A549 (cell line): ENCODE measurements around the gene ICOS. TPM values are rescaled to one million over a fixed set of nuclear protein-coding genes. Genes with fewer than 3 reads are reported as not detected.

Source experiments
- ATAC-seq, 2 experiments: fragments of 200-7000 bp in 1 of 2; fragments of >200 bp in 1 of 2; cut with Nextera tagmentation in 1 of 2; cut with Tn5 transposase in 1 of 2; 3 replicates each; pipeline versions ENCODE4 v1.8.0 to v1.9.1; 2018 to 2020; ENCODE audit warnings: mild to moderate bottlenecking in 1 of 2, moderate library complexity in 1 of 2
- CTCF ChIA-PET: fragments of 300-600 bp; sonication (Branson Sonifier 250); formaldehyde crosslinking; extraction: SDS; loops from one replicate; lab custom pipeline; 2021; ENCODE audit warnings: antibody characterized with exemption, inconsistent platforms; lab: Yijun Ruan, JAX
- POLR2A ChIA-PET: fragments of 350-600 bp; formaldehyde crosslinking; extraction: SDS; loops from one replicate; lab custom pipeline; 2021; ENCODE audit warnings: antibody characterized with exemption, inconsistent platforms; lab: Yijun Ruan, JAX
- DNase-seq, 2 experiments: peaks; one replicate each; pipeline versions ENCODE4 v3.0.0 to v3.0.0-alpha.2; 2011 to 2016; ENCODE audit warnings: low read depth in 1 of 2, low spot score in 1 of 2
- FAIRE-seq: peaks from 2 replicates; lab custom pipeline; 2011; peaks lifted over from hg19 to GRCh38; lab: Jason Lieb, UNC
- H3K27ac ChIP-seq, 2 experiments: fragments of >200 bp; sonication (Bioruptor Twin); formaldehyde crosslinking; 3 replicates each; pipeline ENCODE4 v1.5.1; 2016 to 2017
- H3K4me1 ChIP-seq: fragments of >200 bp; sonication (Bioruptor Twin); formaldehyde crosslinking; 3 replicates; pipeline ENCODE4 v1.6.1; 2016
- H3K4me2 ChIP-seq: fragments of >200 bp; sonication (Bioruptor Twin); formaldehyde crosslinking; 3 replicates; pipeline ENCODE4 v1.6.1; 2016
- H3K4me3 ChIP-seq: fragments of >200 bp; sonication (Bioruptor Twin); formaldehyde crosslinking; 3 replicates; pipeline ENCODE4 v1.5.1; 2016
- H3K9me3 ChIP-seq: fragments of >200 bp; sonication (Bioruptor Twin); formaldehyde crosslinking; 3 replicates; pipeline ENCODE4 v1.6.1; 2016
- BCL3 ChIP-seq: fragments of >200 bp; sonication (Bioruptor Twin); formaldehyde crosslinking; IDR thresholded peaks from 3 replicates; pipeline ENCODE4 v1.6.1; 2016
- CBX2 ChIP-seq: fragments of 200-600 bp; sonication (generic); IDR thresholded peaks from 2 replicates; pipeline ENCODE4 v1.6.1; 2016; ENCODE audit warnings: low read depth, mild to moderate bottlenecking, borderline replicate concordance
- CHD2 ChIP-seq: fragments of 150-350 bp; IDR thresholded peaks from 2 replicates; pipeline ENCODE4 v1.6.1; 2014; ENCODE audit warnings: low read length; ENCODE audit not compliant: partially characterized antibody
- CHD4 ChIP-seq: fragments of 200-600 bp; sonication (generic); IDR thresholded peaks from 2 replicates; pipeline ENCODE4 v1.6.1; 2016; ENCODE audit warnings: antibody characterized with exemption, mild to moderate bottlenecking, borderline replicate concordance
- E2F6 ChIP-seq: IDR thresholded peaks from 2 replicates; pipeline ENCODE4 v1.6.1; 2012; ENCODE audit warnings: low read depth, borderline replicate concordance
- EHMT2 ChIP-seq: fragments of 200-600 bp; sonication (generic); IDR thresholded peaks from 2 replicates; pipeline ENCODE4 v1.6.1; 2016; ENCODE audit warnings: antibody characterized with exemption, low read depth, mild to moderate bottlenecking, moderate library complexity
- HEYL ChIP-seq: fragments of 250-450 bp; sonication (Bioruptor Pico); IDR thresholded peaks from 2 replicates; pipeline ENCODE4 v1.8.0; 2021; ENCODE audit warnings: mild to moderate bottlenecking, moderate library complexity
- HOXA7 ChIP-seq: fragments of 250-450 bp; sonication (Bioruptor Pico); IDR thresholded peaks from 2 replicates; pipeline ENCODE4 v1.5.0; 2020; ENCODE audit warnings: mild to moderate bottlenecking, moderate library complexity
- HOXB5 ChIP-seq: fragments of 250-450 bp; sonication (Bioruptor Pico); IDR thresholded peaks from 2 replicates; pipeline ENCODE4 v1.5.0; 2020; ENCODE audit warnings: mild to moderate bottlenecking, moderate library complexity
- JUN ChIP-seq, 2 experiments: fragments of >200 bp; sonication (Bioruptor Twin); formaldehyde crosslinking; IDR thresholded peaks; 2 replicates in 1 of 2; 3 replicates in 1 of 2; pipeline ENCODE4 v1.6.1; 2016 to 2017
- KDM1A ChIP-seq: fragments of 200-600 bp; sonication (generic); IDR thresholded peaks from 2 replicates; pipeline ENCODE4 v1.6.1; 2016; ENCODE audit warnings: low read depth, mild to moderate bottlenecking
- MYC ChIP-seq: IDR thresholded peaks from 2 replicates; pipeline ENCODE4 v1.6.1; 2012; ENCODE audit warnings: mild to moderate bottlenecking, inconsistent platforms, low read length, improper control_type of control experiment, borderline replicate concordance
- POLR2AphosphoS2 ChIP-seq: conservative IDR thresholded peaks from 2 replicates; pipeline ENCODE4 v1.6.1; 2012; ENCODE audit warnings: low read length, improper control_type of control experiment, inconsistent platforms
- RAD21 ChIP-seq, 2 experiments: fragments of >200 bp in 1 of 2; sonication (Bioruptor Twin) in 1 of 2; formaldehyde crosslinking in 1 of 2; IDR thresholded peaks in 1 of 2; conservative IDR thresholded peaks in 1 of 2; 2 replicates in 1 of 2; 3 replicates in 1 of 2; pipeline ENCODE4 v1.6.1; 2012 to 2018; ENCODE audit warnings: inconsistent platforms in 1 of 2
- RARB ChIP-seq: fragments of 250-450 bp; sonication (Bioruptor Pico); IDR thresholded peaks from 2 replicates; pipeline ENCODE4 v1.8.0; 2021; ENCODE audit warnings: mild to moderate bottlenecking, moderate library complexity
- RCOR1 ChIP-seq: fragments of 150-350 bp; IDR thresholded peaks from 2 replicates; pipeline ENCODE4 v1.6.1; 2014; ENCODE audit warnings: antibody characterized with exemption, low read length, low read depth
- RNF2 ChIP-seq: fragments of 200-600 bp; sonication (generic); IDR thresholded peaks from 2 replicates; pipeline ENCODE4 v1.6.1; 2016; ENCODE audit warnings: low read depth, mild to moderate bottlenecking, antibody characterized with exemption, moderate library complexity, borderline replicate concordance
- TFCP2L1 ChIP-seq: fragments of 250-450 bp; sonication (Bioruptor Pico); IDR thresholded peaks from 2 replicates; pipeline ENCODE4 v1.5.0; 2021; ENCODE audit warnings: mild to moderate bottlenecking
- USF2 ChIP-seq: fragments of 450-650 bp; IDR thresholded peaks from 2 replicates; pipeline ENCODE4 v1.6.1; 2014; ENCODE audit warnings: antibody characterized with exemption
- ZNF302 ChIP-seq: fragments of 250-450 bp; sonication (Bioruptor Pico); IDR thresholded peaks from 2 replicates; pipeline ENCODE4 v1.9.0; 2021; ENCODE audit warnings: inconsistent platforms, mild to moderate bottlenecking, moderate library complexity
- WGBS: methylation state at CpG from one replicate; pipeline ENCODE4 v1.1.6; 2017; ENCODE audit errors: missing lambda C conversion rate; 5-methylcytosine and 5-hydroxymethylcytosine counted together
- polyA plus RNA-seq, 4 experiments: library from polyadenylated mRNA; depleted of rRNA in 3 of 4; stranded (reverse); fragments of >200 nt; fragmentation: RNase III in 1 of 4; extraction: RNeasy Plus Mini Kit Qiagen cat#74134 plus additional on column Dnase treatment in 1 of 4; gene quantifications; 2 replicates in 3 of 4; 3 replicates in 1 of 4; pipeline ENCODE4 v1.2.3, GENCODE V29; 2011 to 2017

ICOS gene
- polyA plus RNA-seq, 2 of the 4 experiments (the other 2 are of a cell fraction): not detected

- TF ChIP-seq JUN (IDR thresholded peaks at IDR 0.05) (no peak), TFCP2L1 (CRISPR knock-in tag) (no peak), RCOR1 (no peak), POLR2AphosphoS2 (no peak), E2F6 (no peak), RAD21 (conservative IDR thresholded peaks at IDR 0.05 in 1 of 2, IDR thresholded peaks at IDR 0.05 in 1 of 2) (no peak)
These were observed 47.0 kb upstream of the ICOS start (continued) for GRCh38 chr2:203889542-203889941.

GRCh38 chr2:203889944-203890343, 46.6 kb upstream of the ICOS start:
- ChIA-PET POLR2A (interaction anchor here (0.6 kb wide), 1 partner anchor 355 kb away, joined by 4 read pairs; no protein-coding TSS in a partner anchor), CTCF (interaction anchor here (0.9 to 1.6 kb wide), 4 partner anchors 8 to 21 kb away, joined by 3 to 5 read pairs (median 3); no protein-coding TSS in a partner anchor)
- FAIRE-seq: no peak
- TF ChIP-seq HOXA7 (CRISPR knock-in tag) (no peak), EHMT2 (no peak)
- no peak overlapping the region for H3K4me3 ChIP-seq
- no peak overlapping the region for H3K27ac ChIP-seq
- no peaks in the 10 kb centered on the region for H3K9me3 ChIP-seq
- no peak for DNase-seq
- H3K4me1 ChIP-seq: no peaks in the 10 kb centered on the region
- no peak overlapping the region for H3K4me2 ChIP-seq
- no peak for ATAC-seq
- WGBS: 0% methylated on average over 1 of the region's 1 CpG

- FAIRE-seq (no peak), DNase-seq (no peak), ATAC-seq (no peak)
- 5% methylated on average over 1 of the region's 1 CpG for WGBS
- ChIA-PET CTCF (interaction anchor here (0.9 to 1.6 kb wide), 3 partner anchors 19 to 21 kb away, joined by 3 to 5 read pairs (median 3); no protein-coding TSS in a partner anchor), POLR2A (no interaction called here)
- Histone ChIP-seq H3K27ac (no peak overlapping the region), H3K4me2 (no peak overlapping the region), H3K9me3 (no peaks in the 10 kb centered on the region), H3K4me3 (no peak overlapping the region), H3K4me1 (no peaks in the 10 kb centered on the region)
- TF ChIP-seq E2F6: no peak
- no peak for TF ChIP-seq TFCP2L1 (CRISPR knock-in tag)
- TF ChIP-seq ZNF302 (CRISPR knock-in tag): no peak
- TF ChIP-seq RNF2: no peak
- no peak for TF ChIP-seq HEYL (CRISPR knock-in tag)
- no peak for TF ChIP-seq USF2
- no peak for TF ChIP-seq KDM1A
- no peak for TF ChIP-seq CBX2
- TF ChIP-seq HOXB5 (CRISPR knock-in tag): no peak
- TF ChIP-seq RARB (CRISPR knock-in tag): no peak
- TF ChIP-seq BCL3: no peak
- no peak for TF ChIP-seq CHD2
These were observed 45.8 kb upstream of the ICOS start for GRCh38 chr2:203890733-203891132.

- Histone ChIP-seq H3K4me2 (no peak overlapping the region), H3K4me3 (no peak overlapping the region), H3K9me3 (no peaks in the 10 kb centered on the region), H3K4me1 (no peaks in the 10 kb centered on the region), H3K27ac (no peak overlapping the region)
- FAIRE-seq (no peak), DNase-seq (no peak), ATAC-seq (no peak)
- 34% methylated on average over 2 of the region's 2 CpGs for WGBS
- no peak for TF ChIP-seq CHD4
- TF ChIP-seq MYC: no peak
- no peak for TF ChIP-seq BCL3
- TF ChIP-seq RCOR1: no peak
- no peak for TF ChIP-seq CBX2
- ChIA-PET CTCF (no interaction called here), POLR2A (no interaction called here)
These were observed 45.1 kb upstream of the ICOS start for GRCh38 chr2:203891474-203891873.
